Choroid plexus epithelial cell (primary cell): ENCODE results near the gene SLC27A3.

Experiments used
- DNase-seq: peaks from one replicate; pipeline ENCODE4 v3.0.0-alpha.2; 2010; ENCODE audit warnings: low read depth
- H3K4me3 ChIP-seq: 2 replicates; pipeline ENCODE4 v1.5.1; 2011; ENCODE audit warnings: low read depth, mild to moderate bottlenecking, control low read depth, low read length, moderate library complexity
- CTCF ChIP-seq: conservative IDR thresholded peaks from 2 replicates; pipeline ENCODE4 v1.5.1; 2011; ENCODE audit warnings: low read depth, mild to moderate bottlenecking, control low read depth, inconsistent platforms, low read length, moderate library complexity

SLC27A3 gene

DNA sequence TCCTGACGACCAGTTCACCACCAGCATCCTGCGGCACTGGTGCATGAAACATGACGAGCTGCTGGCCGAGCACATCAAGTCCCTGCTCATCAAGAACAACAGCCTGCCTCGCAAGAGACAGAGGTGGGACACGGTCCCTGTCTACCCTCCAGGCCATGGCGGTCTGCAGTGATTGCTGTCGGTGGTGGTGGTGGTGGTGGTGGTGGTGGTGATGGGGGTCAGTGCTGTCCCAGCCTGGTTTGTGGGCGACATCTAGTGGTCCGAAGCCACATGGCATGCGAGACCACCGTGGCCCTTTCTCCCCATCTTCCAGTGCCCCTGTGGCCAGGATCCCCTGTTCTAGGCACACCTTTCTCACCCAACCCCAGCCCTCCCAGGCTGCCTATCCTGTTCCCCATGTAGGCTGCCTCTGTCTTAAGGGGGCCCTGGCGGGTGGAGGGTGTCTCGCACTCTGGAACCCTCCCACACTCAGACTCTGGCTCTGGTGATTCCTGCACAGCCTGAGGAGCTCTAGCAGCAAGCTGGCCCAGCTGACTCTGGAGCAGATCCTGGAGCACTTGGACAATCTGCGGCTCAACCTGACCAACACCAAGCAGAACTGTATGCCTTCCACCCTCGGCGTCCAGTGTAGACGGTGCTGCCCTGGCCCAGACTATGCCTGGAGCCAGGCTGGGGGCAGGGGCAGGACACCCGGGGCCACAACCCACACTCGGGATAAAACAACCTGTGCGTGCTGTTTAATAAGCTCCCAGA lies 3.2 kb upstream of the SLC27A3 start:
- H3K4me3 ChIP-seq: no peak overlapping the region
- no peak for DNase-seq
- TF ChIP-seq CTCF: peak; percentile 63

DNA sequence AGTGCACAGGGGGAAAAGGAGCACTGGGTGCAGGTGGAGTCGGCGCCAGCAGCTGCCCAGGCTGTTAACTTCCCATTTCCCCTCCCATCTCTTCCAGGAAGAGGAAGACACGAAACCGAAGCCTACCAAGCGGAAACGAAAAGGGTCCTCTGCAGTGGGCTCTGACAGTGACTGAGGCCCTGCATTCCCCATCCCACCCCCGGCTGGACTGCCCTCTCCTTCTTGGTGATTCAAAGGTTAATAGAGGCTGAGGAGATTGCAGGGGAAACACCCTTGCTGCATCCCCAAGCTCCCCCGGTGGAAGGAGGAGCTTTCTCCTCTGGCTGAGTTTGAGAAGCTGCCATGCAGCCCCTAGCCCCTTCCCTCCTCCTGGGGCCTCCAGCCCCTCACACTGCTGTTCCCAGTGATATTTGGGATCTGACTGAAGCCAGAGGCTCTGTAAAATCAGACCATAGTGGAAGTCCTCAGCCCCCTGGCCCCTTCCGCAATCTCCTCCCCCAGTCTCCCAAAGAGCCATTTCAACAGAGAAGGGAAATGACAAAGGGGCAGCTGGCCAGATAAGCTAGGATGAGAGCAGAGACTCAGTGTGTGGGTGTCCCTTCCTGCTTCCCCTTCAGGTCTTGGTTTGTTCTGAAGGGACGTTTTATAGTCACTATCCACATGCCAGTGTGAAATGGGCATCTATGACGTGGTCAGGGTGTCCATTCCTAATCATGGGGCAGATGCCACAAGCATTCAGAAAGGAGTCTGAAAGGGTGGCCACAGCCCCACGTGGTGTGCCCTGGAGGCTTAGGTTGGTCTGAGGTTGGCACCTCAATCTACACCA lies 1.9 kb upstream of the SLC27A3 start:
- no peak overlapping the region for H3K4me3 ChIP-seq
- DNase-seq: no peak
- TF ChIP-seq CTCF: no peak

DNA sequence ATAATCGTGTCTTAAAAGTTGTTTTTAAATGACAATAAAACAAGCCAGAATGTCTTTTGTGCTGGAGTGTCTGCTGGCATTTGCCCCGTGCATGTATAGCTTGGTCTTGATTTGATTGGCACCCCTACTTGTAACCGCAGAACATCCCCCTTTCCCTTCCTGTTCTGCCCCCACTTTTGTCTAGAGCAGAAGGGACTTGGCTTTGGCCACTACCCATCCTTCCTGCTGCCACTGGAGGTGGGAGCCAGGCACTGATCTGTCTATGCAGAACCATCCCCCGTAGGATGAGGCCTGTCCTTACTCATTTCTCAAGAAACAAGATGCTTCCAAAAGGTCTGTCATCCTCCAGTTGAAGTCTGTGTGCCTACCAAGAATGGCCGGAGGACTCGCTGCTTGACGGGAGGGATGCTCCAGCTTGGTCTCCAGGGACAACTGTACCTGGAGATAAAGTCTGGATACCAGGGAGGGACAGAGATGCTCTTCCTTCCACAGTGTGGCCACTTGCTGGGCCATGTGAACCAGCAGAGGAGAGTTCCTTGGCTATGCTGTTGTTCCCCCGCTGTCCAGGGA lies 1.1 kb upstream of the SLC27A3 start:
- H3K4me3 ChIP-seq: no peak overlapping the region
- no peak for TF ChIP-seq CTCF

DNA sequence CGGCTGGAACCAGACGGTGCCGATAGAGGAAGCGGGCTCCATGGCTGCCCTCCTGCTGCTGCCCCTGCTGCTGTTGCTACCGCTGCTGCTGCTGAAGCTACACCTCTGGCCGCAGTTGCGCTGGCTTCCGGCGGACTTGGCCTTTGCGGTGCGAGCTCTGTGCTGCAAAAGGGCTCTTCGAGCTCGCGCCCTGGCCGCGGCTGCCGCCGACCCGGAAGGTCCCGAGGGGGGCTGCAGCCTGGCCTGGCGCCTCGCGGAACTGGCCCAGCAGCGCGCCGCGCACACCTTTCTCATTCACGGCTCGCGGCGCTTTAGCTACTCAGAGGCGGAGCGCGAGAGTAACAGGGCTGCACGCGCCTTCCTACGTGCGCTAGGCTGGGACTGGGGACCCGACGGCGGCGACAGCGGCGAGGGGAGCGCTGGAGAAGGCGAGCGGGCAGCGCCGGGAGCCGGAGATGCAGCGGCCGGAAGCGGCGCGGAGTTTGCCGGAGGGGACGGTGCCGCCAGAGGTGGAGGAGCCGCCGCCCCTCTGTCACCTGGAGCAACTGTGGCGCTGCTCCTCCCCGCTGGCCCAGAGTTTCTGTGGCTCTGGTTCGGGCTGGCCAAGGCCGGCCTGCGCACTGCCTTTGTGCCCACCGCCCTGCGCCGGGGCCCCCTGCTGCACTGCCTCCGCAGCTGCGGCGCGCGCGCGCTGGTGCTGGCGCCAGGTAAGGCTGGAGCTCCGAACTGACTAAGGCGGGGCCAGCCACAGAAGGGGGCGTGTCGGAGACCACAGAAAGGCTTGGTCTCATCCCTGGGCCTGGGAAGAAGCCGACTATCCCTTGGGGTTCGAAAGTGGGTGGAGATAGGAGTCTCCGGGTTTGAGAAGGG lies 486 bp downstream of the SLC27A3 start:
- peak; percentile 63 for DNase-seq
- no peak for TF ChIP-seq CTCF
- H3K4me3 ChIP-seq: peak overlapping the region; percentile 61

More for the DNA sequence above, 1.1 kb upstream of the SLC27A3 start:
- DNase-seq: no peak

DNA sequence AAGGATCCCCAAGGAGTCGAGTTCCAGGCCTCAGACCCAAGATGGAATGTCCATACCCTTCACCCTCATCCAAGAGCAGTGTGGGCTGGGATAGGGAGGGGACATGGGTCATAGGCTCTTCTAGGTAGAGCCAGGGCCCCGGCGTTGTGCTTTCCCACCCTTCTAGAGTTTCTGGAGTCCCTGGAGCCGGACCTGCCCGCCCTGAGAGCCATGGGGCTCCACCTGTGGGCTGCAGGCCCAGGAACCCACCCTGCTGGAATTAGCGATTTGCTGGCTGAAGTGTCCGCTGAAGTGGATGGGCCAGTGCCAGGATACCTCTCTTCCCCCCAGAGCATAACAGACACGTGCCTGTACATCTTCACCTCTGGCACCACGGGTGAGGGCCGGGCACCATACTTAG lies 1.1 kb downstream of the SLC27A3 start:
- no peak for TF ChIP-seq CTCF
- no peak for DNase-seq
- H3K4me3 ChIP-seq: peak overlapping the region; percentile 61

GRCh38 chr1:153776845-153777370 lies 1.7 kb downstream of the SLC27A3 start:
- no peak for DNase-seq
- TF ChIP-seq CTCF: no peak
- no peak overlapping the region for H3K4me3 ChIP-seq
